Endodermal cell (in vitro differentiated cells): ENCODE results near the gene BAHCC1. TPM values are rescaled to one million over a fixed set of nuclear protein-coding genes. Genes with fewer than 3 reads are reported as not detected.

Source experiments
- DNase-seq: peaks from one replicate; pipeline ENCODE4 v3.0.0-alpha.2; 2017
- H3K27ac ChIP-seq: 2 replicates; pipeline ENCODE4 v1.5.1; 2013; ENCODE audit warnings: mild to moderate bottlenecking, low read depth, low read length, moderate library complexity
- H3K27me3 ChIP-seq: 2 replicates; pipeline ENCODE4 v1.6.1; 2013; ENCODE audit warnings: mild to moderate bottlenecking, low read length, moderate library complexity; ENCODE audit not compliant: insufficient read depth, control insufficient read depth, poor library complexity, severe bottlenecking
- H3K36me3 ChIP-seq: 2 replicates; pipeline ENCODE4 v1.7.0; 2013; ENCODE audit warnings: mild to moderate bottlenecking, low read length, moderate library complexity; ENCODE audit not compliant: control insufficient read depth, insufficient read depth
- H3K4me1 ChIP-seq: one replicate; pipeline ENCODE4 v1.7.0; 2013; ENCODE audit warnings: low read length; ENCODE audit not compliant: control insufficient read depth, insufficient read depth
- H3K4me3 ChIP-seq: 2 replicates; pipeline ENCODE4 v1.5.1; 2013; ENCODE audit warnings: mild to moderate bottlenecking, low read length, moderate library complexity
- H3K9ac ChIP-seq: 2 replicates; pipeline ENCODE4 v1.6.1; 2013; ENCODE audit warnings: mild to moderate bottlenecking, low read length, moderate library complexity; ENCODE audit not compliant: poor library complexity, severe bottlenecking; ENCODE audit errors: extremely low read depth
- H3K9me3 ChIP-seq: 2 replicates; pipeline ENCODE4 v1.6.1; 2013; ENCODE audit warnings: mild to moderate bottlenecking, low read length, moderate library complexity; ENCODE audit not compliant: control insufficient read depth
- H3K27ac Mint-ChIP-seq: 2 replicates; pipeline ENCODE4 v1.8.0; 2020; ENCODE audit warnings: mixed read lengths
- H3K27me3 Mint-ChIP-seq: 2 replicates; pipeline ENCODE4 v1.8.0; 2021; ENCODE audit warnings: mild to moderate bottlenecking, mixed read lengths; ENCODE audit not compliant: insufficient read depth
- H3K36me3 Mint-ChIP-seq: 2 replicates; pipeline ENCODE4 v1.8.0; 2020; ENCODE audit warnings: low read depth, mixed read lengths
- H3K4me1 Mint-ChIP-seq: 2 replicates; pipeline ENCODE4 v1.8.0; 2020; ENCODE audit warnings: mixed read lengths
- H3K4me3 Mint-ChIP-seq: 2 replicates; pipeline ENCODE4 v1.8.0; 2020; ENCODE audit warnings: mild to moderate bottlenecking, moderate library complexity, mixed read lengths
- H3K9me3 Mint-ChIP-seq: 2 replicates; pipeline ENCODE4 v1.8.0; 2020; ENCODE audit warnings: mild to moderate bottlenecking, mixed read lengths
- WGBS, 2 experiments: methylation state at CpG; one replicate each; pipeline versions ENCODE4 v1.1.5 to v1.1.7; 2013; ENCODE audit warnings: missing lambda C conversion rate in 2 of 2, mixed read lengths in 1 of 2; ENCODE audit not compliant: insufficient coverage in 1 of 2, insufficient read length in 1 of 2; 5-methylcytosine and 5-hydroxymethylcytosine counted together
- total RNA-seq, 2 donors: library from RNA; stranded (reverse); fragmentation: NEBNext Ultra II Directional in 1 of 2; extraction: Animal tissue kit (Norgen Biotek cat#: 25700) in 1 of 2; gene quantifications; 2 replicates in 1 of 2; 3 replicates in 1 of 2; pipeline ENCODE4 v1.2.1, GENCODE V29; 2021
- TF ChIP-seq, protein P1 (sequence below): fragments of 200-600 bp; sonication (generic); conservative IDR thresholded peaks from 2 replicates; pipeline ENCODE4 v1.5.0; 2021; ENCODE audit warnings: antibody characterized with exemption, mild to moderate bottlenecking

BAHCC1 gene
- total RNA-seq, 2 donors from 2014 or later: 63.9 to 78.1 TPM

DNA sequence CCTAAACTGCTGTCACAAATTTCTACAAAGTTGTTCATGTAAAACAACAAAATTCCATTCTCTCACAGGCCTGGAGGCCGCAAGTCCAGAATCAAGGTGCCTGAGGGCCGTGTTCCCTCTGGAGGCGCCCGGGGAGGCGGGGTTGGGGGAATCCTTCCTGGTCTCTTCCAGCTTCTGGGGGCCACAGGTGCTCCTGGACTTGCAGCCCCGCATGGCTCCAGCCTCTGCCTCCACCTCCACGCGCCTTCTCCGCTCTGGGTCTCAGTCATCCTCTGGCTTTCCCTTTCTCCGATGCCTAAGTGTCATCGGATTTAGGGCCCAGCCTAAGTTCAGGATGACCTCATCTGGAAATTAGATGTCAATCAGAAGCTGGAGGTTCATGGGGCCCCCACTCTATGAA lies 28.6 kb upstream of the BAHCC1 start:
- 88 to 93% methylated on average over 11 of the region's 11 CpGs for WGBS, 2 experiments
- Mint-ChIP-seq H3K4me3 (no peak overlapping the region), H3K36me3 (no peaks in the 10 kb centered on the region), H3K27ac (no peak overlapping the region), H3K4me1 (peaks cover 7% of the 10 kb centered on the region), H3K27me3 (peaks cover 32% of the 10 kb centered on the region), H3K9me3 (no peaks in the 10 kb centered on the region)
- TF ChIP-seq, protein P1, sequence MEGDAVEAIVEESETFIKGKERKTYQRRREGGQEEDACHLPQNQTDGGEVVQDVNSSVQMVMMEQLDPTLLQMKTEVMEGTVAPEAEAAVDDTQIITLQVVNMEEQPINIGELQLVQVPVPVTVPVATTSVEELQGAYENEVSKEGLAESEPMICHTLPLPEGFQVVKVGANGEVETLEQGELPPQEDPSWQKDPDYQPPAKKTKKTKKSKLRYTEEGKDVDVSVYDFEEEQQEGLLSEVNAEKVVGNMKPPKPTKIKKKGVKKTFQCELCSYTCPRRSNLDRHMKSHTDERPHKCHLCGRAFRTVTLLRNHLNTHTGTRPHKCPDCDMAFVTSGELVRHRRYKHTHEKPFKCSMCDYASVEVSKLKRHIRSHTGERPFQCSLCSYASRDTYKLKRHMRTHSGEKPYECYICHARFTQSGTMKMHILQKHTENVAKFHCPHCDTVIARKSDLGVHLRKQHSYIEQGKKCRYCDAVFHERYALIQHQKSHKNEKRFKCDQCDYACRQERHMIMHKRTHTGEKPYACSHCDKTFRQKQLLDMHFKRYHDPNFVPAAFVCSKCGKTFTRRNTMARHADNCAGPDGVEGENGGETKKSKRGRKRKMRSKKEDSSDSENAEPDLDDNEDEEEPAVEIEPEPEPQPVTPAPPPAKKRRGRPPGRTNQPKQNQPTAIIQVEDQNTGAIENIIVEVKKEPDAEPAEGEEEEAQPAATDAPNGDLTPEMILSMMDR: no peak
- peaks cover 4% of the 10 kb centered on the region for H3K4me1 ChIP-seq
- no peaks in the 10 kb centered on the region for H3K9me3 ChIP-seq
- H3K36me3 ChIP-seq: no peaks in the 10 kb centered on the region
- peak; percentile 48 for DNase-seq
- no peak overlapping the region for H3K4me3 ChIP-seq
- H3K27me3 ChIP-seq: peaks cover 18% of the 10 kb centered on the region
- H3K27ac ChIP-seq: no peak overlapping the region
- H3K9ac ChIP-seq: no peak overlapping the region

- TF ChIP-seq, protein P1: no peak
Measured at GRCh38 chr17:81367171-81367570, 28.1 kb upstream of the BAHCC1 start.

DNA sequence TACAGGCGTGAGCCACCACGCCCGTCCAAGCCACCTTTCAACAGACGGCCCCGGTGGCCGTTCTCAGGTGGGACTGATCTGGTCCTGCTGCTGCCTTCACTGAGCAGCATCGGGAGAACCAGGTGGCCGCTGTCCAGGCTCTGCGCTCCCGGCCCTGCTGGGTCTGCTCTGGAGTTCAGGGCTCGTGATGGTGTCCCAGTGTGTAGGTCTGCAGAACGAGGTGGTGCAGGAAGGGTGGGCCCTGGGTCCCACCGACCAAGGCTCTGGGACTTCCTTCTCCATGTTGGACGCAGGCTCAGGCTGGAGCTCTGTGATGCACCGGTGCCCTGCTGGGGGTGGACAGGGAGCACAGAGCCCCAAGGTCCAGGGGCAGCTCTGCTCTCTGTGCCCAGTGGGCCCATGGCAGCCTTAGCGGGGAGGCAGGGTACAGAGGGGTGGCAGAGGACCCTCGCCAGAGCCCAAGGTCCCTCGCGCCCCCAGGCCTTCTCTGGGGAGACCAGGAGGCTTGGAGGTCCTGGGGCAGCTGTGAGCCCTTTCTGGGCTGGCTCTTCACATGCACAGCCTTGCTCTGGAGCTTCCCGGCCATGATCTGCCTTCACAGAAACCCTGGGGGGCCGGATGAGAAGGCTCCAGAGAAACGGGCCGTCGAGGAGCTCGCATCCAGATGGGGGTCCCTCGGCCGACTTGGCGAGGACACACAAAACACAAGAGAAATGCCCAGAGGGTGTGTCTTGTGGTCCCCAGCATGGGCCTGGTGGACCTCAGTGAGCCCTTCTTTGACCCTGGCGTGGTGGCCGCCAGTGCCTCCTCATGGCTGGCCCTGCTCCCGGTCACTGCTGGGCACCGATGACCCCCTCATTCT lies 26.9 kb upstream of the BAHCC1 start:
- H3K36me3 Mint-ChIP-seq: no peaks in the 10 kb centered on the region
- H3K27ac Mint-ChIP-seq: no peak overlapping the region
- H3K4me3 Mint-ChIP-seq: no peak overlapping the region

More at GRCh38 chr17:81367171-81367570, 28.1 kb upstream of the BAHCC1 start:
- Histone ChIP-seq H3K36me3 (no peaks in the 10 kb centered on the region), H3K27ac (no peak overlapping the region), H3K27me3 (peaks cover 18% of the 10 kb centered on the region), H3K9ac (no peak overlapping the region), H3K4me1 (peaks cover 4% of the 10 kb centered on the region), H3K9me3 (no peaks in the 10 kb centered on the region), H3K4me3 (no peak overlapping the region)
- WGBS, 2 experiments: 93 to 100% methylated on average over 7 to 12 of the region's 12 CpGs
- Mint-ChIP-seq H3K4me3 (no peak overlapping the region), H3K4me1 (peaks cover 7% of the 10 kb centered on the region), H3K27me3 (peaks cover 28% of the 10 kb centered on the region), H3K36me3 (no peaks in the 10 kb centered on the region), H3K27ac (no peak overlapping the region), H3K9me3 (no peaks in the 10 kb centered on the region)
- peak; percentile 45 for DNase-seq

More for the DNA sequence above, 26.9 kb upstream of the BAHCC1 start:
- Mint-ChIP-seq H3K27me3 (peaks cover 16% of the 10 kb centered on the region), H3K9me3 (no peaks in the 10 kb centered on the region), H3K4me1 (peaks cover 7% of the 10 kb centered on the region)
- Histone ChIP-seq H3K27me3 (peaks cover 18% of the 10 kb centered on the region), H3K27ac (no peak overlapping the region), H3K4me3 (no peak overlapping the region), H3K4me1 (peaks cover 4% of the 10 kb centered on the region), H3K9ac (no peak overlapping the region), H3K36me3 (no peaks in the 10 kb centered on the region), H3K9me3 (no peaks in the 10 kb centered on the region)
- TF ChIP-seq, protein P1: no peak
- WGBS, 2 experiments: 91 to 92% methylated on average over 19 to 32 of the region's 32 CpGs
- peak; percentile 46 for DNase-seq
